HG02763 (cell line): ENCODE measurements around the gene GPC6.

ENCODE experiments used
- ATAC-seq: cut with Tn5 transposase; IDR thresholded peaks from one replicate; pipeline ENCODE4 v1.9.1; 2021; ENCODE audit warnings: mild to moderate bottlenecking, moderate library complexity; ENCODE audit not compliant: unreplicated experiment

GPC6 gene

DNA sequence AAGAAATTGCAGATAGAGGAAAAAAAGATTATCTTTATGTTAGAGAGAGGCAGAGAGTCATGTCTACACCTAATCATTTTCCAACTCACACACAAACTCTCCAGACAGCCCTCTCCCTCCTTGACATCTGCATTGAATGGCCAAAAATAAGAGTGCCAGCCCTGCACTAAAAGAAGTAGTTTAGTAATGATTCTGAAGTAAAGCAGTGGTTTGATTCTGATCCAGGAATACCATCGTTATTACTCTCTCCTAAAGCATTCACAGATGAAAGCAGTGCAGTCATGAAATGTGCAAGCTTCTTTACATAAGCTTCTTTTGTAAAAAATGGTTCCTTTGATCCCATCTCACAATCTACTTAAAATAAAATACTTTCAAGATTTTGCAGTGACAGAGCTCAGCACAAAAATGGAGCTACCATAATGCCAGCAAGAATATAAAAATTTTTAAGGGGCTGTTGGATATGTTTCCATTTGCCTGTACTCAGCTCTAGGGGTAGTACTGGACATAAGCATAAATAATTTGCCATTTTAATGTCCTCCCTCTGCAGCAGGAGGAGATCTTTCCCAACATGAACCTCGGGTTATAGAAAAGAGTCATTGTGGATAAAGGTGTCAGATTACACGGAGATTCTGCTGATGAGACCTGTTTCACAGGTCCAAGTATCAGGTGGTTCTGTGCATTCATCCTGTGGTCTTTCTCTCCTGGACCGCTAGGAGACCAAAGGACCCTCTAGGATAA is 846.6 kb downstream of the GPC6 start:
- ATAC-seq: no peak

DNA sequence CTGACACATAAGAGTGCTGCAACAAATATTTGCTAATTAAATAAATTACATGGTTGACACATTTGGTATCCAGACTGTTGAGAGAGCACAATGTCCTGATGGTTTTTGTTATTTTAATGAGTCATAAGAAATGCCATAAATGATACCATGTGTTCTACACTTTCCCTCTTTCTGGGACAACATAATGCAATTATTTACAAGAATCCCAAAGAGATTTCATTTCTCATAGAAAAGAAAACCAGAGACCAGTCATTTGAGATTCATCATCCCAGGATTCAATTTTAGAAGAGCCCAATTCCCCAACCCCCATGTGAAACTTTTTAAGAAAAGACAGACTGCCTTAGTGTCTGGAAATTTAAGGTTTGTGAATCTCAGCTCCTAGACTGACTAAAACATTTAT is 853.3 kb downstream of the GPC6 start:
- no peak for ATAC-seq

DNA sequence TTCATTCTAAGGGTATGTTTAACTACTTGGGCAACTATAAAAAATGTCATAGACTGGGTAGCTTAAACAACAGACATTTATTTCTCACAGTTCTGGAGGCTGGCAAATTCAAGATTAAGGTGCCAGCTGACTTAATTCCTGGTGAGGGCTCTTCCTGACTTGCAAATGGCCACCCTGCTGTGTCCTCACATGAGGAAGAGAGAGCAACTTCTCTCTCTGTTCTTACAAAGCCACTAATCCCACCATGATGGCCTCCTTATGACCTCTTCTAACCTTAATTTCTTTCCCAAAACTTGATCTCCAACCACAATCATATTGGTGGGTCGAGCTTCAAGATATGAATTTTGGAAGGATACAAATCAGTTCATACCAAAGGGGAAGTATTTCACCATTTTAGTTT is 853.9 kb downstream of the GPC6 start:
- no peak for ATAC-seq

- no peak for ATAC-seq
These were observed 860.5 kb downstream of the GPC6 start for GRCh38 chr13:94087100-94087499.

DNA sequence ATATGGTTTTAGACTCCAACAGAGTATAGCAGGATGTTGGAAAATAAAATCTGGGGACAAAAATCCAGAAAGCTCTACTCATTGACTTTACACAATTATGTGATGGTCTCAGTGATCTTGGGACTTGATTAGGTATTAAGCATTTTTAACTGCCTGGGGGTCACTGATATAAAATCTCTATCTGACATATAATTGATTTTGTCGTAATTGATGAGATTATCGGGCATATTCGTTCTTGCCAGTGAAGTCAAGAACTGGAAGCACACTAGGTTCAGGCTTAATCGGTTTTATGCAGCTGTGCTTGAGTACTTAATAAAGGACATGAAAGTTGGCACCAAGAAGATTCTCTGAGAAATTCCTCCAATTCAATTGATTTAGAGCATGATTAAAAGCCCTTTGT is 862.1 kb downstream of the GPC6 start:
- no peak for ATAC-seq

DNA sequence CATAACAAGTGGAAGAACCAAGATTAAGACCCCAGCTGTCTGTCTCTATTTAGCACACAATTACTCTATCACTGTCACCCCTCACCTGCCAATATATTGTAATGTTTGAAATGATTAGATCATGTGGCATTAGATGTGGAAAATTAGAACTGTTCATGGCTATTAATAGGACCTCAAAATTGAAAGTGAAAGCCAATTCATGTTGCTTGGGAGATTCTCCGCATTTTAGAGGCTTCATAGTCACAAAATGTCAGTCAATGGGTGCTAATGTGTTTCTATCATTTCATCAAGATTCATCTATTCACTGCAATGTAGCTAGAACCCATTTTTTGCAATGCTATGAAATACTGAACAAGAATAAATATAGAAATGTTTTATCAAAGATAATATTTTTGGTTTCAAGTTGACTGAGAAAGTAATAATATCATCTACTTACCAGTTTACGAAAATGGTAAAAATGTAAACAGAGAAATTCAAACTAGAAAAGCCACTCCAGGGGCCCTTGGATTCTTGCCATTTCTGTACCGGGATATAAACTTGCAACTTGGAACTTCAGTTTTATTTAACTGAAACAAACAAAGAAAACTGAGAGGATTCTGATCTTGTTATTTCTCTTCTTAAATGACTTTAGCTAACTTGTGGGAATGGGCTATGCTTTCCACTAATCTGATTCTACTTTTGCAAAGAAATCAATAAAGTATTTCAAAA is 864.3 kb downstream of the GPC6 start:
- ATAC-seq: no peak

DNA sequence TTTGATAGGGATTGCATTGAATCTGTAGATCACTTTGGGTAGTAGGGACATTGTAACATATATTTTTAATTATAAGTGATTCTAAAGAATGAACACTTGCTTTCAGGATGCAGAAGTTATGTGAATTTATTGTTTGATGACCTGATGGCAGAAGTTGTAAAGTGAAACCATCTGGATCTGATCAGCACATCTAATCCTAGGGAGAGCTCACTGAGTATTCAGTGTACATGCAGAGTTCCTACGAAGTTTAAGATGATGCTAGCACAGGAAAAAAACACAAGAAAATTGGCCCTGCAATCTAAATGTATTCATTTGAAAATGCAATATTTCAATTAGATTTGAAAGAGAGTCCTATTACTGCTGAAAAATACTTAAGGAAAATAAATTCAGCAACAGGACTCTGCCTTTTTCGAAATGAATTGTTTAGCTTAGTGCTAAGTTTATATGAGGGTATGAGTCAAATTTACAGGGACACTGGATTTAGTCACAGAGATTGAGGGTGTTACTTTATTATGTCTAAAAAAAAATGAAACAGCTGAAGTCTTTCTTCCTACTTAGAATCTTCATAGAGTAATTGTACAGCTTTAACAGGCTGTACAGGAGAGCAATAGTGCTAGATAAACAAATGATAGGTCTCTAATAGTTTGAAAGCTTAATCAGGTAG is 867.2 kb downstream of the GPC6 start:
- no peak for ATAC-seq

DNA sequence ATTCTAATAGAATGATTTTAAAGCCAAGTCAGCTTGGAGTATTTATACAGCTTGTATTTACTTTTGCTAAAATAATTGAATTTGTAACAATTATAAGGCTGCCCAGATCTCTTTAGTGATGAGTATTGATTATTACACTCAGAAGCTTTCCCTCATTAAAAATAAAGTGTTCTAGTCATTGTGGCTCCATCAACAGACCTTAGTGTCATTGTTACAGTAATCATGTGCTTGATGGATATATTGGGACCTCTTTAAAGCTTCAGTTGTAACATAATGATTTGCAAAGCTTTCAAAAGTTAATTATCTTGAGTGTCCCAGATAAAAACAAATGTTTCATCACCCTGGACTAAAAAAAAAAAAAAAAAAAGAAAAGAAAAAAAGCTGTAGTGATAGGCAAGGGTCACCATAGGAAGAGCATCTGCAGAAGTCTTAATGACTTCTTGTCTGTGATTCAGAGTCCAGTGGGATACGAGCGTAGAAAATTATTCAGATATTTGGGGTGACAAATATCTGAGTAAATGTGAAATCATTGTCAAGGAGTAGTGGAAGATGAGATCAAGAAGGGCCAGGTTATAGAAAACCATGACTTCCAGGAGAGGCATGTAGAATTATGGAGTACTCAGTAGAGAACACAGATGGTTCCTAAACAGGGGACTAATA is 883.2 kb downstream of the GPC6 start:
- no peak for ATAC-seq

- ATAC-seq: no peak
These were observed 885.6 kb downstream of the GPC6 start for GRCh38 chr13:94112227-94112626.

GRCh38 chr13:94112731-94113130 is 886.1 kb downstream of the GPC6 start:
- no peak for ATAC-seq

- no peak for ATAC-seq
These were observed 886.6 kb downstream of the GPC6 start for GRCh38 chr13:94113245-94113644.

DNA sequence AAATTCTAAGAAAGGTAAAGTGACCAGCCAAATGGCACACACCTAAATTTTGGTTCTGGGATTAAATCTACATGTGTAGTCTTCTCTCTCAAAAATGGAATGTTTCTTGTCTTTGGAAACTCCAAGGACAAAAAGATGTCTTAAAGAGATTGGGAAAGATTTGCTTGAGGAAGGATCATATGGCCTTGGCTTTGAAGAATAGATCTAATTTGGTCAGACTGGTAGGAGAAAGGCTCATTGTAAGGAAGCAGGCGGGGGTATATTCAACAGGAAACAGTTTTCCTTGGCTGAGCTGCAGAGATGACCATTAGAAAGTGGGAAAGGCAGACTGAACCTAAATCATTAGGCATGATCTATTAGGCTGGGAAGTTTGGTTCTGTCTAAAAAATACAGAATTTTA is 887.6 kb downstream of the GPC6 start:
- no peak for ATAC-seq

DNA sequence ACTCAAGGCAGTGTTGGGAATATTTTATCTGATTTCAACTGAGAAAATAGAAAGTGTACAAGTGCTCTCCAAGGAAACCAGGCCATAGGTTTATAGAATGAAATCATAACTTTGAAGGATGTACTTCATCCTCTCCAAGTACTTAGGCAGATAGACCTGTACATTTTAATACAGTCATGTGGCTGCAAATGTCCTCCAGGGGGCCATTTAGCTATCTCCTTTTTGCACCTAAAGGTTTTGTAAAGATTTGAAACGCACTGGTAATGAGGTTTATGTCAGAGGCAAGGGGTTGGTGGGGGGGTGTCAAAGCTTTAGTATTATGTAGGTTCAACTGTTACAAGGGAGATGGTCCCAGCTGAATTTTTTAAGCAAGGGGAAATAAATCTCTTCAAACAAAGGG is 888.4 kb downstream of the GPC6 start:
- ATAC-seq: no peak

DNA sequence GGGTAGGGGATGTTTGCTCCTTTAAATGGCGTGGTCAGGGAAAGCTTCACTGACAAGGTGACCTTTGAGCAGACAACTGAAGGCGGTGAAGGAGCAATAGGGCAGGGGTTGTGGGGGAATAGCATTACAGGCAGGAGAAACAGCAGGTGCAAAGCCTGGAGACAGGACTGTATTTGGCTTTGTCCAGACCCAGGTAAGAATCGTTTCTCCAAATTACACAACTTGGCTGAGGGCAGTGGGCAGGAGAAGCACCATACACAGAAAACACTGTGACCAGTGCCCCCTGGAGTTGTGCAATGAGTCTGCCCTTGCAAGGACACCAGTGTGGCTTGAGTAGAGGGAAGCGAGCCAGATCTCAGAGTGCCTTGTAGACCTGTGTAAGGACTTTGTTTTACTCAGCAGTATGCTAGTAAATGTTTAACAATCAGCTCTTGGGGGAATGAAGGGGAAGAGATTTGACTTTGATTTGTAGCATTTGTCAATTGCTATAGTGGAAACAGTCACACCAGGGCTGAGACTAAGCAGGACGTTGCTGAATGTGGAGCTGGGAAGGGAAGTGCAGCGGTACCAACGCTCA is 892.8 kb downstream of the GPC6 start:
- no peak for ATAC-seq

DNA sequence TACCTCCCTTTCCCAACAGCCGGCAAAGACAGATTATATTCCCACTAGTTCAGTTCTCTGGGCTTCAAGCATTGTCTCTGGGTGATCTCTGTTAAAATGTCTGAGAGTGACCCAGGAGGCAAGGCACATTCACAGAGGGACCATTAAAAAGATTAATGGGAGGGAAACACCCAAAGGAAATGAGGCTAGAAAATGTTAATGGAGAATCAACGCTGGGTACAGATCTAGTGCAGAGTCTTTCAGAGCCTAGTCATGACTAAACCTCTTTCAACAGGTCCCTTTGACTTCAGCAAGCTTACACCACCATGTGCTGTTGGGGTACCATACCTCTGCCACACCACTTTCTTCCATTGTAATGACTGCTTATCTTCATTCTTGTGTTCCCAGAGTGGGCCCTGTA is 894.3 kb downstream of the GPC6 start:
- ATAC-seq: no peak

- no peak for ATAC-seq
These were observed 895.1 kb downstream of the GPC6 start for GRCh38 chr13:94121686-94122085.

- ATAC-seq: no peak
These were observed 895.8 kb downstream of the GPC6 start for GRCh38 chr13:94122300-94122915.

DNA sequence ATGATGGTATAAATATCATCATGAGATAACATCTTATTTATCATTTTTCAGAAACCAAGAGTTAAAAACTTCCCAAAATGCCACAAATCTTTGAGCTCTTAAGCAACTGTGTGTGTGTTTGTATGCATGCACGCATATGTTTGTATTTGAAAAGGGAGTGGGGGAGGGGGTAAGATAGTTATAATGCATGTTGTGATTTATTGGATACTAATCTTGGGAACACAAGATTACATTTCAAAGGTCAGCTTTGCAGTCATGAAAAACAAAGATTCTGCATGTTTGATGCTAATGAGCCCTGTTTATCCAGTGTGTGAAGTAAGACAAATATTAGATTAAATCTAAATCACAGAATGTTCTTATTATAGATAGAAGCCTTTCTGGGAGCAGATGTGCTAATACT is 897.0 kb downstream of the GPC6 start:
- ATAC-seq: no peak

DNA sequence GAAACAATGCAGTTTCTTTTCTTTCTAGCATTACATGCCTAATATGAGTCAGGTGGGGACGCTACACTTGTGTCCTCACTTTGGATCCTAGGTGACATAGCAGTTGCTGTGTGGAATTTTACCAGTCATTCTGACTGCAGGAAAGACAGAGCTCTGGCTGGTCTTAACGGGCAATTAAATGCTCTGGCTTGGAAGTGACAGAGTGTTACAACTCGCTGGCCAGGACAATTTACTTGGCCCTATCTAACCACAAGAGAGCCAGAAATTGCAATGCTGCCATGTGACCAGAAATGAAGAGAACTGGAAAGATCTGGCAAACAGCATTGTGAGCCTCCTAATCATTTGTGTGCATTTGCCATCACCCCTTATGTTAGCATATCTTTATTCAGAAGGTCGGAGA is 901.8 kb downstream of the GPC6 start:
- no peak for ATAC-seq

- ATAC-seq: no peak
These were observed 902.9 kb downstream of the GPC6 start for GRCh38 chr13:94129490-94129894.

DNA sequence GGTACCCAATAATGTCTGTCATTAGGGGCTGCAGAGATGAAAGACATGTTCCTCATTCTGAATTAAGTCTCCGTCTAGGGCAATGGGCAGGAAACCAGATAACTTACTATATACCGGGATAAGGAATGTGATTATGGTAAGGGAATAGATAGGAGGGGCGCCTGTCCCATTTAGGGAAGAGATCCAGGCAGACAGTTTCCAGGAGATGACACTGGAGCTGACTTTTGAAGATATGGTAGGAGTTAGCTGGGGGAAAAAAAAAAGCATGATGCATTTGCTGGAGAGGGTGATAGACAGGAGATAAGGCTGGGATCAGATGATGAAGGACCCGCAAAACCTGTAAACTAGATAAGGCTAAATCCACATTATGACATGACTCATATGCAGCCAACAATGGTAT is 912.2 kb downstream of the GPC6 start:
- ATAC-seq: no peak
